GDM1 (cell line): ENCODE results near the gene COPG2.

Source experiments
- DNase-seq: peaks from one replicate; lab custom pipeline; 2025; lab: John Stamatoyannopoulos, UW

Gene COPG2

GRCh38 chr7:130494431-130494858 is 174.1 kb downstream of the COPG2 start:
- no peak for DNase-seq

- no peak for DNase-seq
These were observed 175.2 kb downstream of the COPG2 start for GRCh38 chr7:130493275-130493873.

DNA sequence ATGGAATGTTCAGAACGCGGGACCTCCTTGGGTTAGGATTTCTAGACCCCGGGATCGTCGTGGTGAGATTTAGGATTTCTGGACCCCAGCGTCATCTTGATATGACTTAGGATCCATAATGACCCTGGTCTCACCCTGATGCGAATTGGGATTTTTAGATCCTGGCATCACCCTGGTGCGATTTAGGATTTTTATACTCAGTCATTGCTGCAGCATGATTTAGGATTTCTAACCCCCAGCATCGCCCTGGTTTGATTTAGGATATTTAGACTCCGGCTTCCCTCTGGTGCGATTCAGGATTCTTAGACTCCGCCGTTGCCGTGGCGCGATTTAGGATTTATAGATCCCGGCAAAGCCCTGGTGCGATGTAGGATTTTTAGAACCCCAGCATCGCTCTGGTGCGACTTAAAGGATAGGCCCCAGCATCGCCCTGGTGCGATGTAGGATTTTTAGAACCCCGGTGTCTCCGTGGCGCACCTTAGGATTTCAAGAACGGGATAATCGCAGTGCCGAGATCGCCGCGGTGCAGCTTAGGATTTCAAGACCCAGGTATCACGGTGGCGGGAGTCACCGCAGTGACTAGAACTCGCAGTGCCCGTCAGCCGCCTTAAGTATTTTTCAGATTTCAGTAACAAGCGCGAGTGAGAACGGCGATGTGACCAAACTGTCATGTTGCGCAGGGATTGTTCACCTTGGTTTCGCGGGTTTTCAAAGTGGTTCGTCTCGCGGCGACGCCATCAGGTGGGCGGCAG is 175.8 kb downstream of the COPG2 start:
- DNase-seq = no peak

DNA sequence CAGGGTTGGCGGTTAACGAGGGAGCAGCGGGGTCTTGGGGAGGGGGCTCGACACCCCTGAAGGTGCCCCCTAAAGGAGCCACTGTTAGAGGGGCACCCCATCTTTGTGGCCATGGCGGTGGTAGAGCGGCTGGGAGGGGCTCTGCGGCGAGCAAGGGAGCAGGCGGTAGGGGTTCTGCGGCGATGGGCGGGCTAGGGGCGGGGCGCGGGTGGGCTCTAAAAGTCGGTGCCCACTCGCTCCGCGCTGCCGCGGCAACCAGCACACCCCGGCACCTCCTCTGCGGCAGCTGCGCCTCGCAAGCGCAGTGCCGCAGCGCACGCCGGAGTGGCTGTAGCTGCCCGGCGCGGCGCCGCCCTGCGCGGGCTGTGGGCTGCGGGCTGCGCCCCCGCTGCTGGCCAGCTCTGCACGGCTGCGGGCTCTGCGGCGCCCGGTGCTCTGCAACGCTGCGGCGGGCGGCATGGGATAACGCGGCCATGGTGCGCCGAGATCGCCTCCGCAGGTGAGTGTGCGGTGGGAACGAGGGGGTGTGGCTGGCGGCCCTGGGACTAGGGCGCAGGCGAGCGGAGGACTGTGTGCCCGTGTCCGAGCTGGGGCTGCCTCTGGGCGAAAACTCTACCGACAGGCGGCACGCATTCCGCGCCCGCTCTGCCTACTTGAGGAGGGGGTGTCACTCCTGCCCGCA is 176.6 kb downstream of the COPG2 start, which contains the start of gene MEST:
Gene MEST (plus strand): TSS at position 245 of the 682 bp plus-strand sequence. CDS start 229 bp downstream, at position 474.
- no peak for DNase-seq

DNA sequence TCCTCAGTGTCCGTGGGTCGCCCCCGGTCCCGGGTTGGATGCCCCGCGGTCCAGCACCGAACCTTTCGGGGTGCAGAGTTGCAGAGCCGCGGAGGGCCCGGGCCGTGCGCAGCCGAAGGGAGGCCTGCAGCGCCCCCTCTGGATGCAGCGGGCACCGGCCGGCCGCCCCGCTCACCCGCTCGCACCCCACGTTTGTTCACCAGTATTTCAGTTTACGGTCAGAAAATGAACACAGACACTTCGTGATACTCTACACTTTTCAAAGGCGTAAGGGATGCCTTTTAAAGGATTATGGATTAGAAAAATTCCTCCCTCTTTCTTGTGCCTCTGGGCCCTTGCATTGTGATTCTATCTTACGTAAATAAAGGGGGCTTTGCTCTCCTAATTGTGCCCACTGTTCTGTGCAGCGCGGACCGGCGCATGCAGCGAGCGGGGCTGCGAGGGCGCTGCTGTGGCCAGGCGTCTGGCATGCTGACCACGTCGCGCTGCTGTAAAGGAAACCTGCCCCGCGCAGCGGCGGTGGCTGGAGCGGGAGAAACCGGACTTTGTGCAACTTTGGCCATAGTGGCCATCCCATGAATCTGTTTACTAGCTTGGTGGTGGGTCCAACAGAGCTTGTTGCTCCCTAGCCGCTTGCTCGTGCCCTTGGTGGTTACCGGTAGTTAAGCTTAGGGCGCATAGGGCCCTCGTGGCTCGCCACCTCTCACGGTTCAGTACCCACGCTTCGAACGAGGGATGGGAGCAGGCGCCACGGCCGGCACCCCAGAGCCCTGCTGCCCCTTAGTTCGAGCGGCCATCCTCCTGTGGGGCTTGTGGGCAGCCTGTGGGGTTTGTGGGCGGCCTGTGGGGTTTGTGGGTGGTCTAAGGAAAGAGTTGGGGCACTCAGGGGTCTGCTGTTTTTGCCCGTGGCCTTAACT is 177.4 kb downstream of the COPG2 start:
- no peak for DNase-seq

DNA sequence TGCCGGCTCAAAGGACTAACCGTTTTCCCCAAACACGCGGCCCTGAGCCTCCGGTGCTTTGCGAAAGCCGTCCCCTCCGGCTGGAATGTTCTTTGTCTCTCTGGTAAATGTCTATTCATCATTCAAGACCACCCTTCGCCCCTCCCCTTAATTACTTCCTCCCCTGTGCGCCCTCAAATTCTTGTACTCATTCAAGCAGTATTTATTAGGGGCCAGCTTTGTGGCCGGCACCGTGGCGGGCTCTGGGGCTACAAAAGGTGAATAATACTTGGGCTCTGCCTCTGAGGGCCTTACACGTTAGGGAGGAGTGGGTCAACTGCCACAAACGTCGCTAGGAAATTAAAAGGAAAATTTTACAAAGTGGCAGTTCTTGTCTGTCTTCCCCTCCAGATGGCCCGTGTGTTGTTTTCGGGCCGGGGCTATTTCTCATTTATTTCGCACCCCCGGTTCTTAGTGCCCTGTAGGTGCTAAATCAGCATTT is 178.2 kb downstream of the COPG2 start:
- DNase-seq = no peak

DNA sequence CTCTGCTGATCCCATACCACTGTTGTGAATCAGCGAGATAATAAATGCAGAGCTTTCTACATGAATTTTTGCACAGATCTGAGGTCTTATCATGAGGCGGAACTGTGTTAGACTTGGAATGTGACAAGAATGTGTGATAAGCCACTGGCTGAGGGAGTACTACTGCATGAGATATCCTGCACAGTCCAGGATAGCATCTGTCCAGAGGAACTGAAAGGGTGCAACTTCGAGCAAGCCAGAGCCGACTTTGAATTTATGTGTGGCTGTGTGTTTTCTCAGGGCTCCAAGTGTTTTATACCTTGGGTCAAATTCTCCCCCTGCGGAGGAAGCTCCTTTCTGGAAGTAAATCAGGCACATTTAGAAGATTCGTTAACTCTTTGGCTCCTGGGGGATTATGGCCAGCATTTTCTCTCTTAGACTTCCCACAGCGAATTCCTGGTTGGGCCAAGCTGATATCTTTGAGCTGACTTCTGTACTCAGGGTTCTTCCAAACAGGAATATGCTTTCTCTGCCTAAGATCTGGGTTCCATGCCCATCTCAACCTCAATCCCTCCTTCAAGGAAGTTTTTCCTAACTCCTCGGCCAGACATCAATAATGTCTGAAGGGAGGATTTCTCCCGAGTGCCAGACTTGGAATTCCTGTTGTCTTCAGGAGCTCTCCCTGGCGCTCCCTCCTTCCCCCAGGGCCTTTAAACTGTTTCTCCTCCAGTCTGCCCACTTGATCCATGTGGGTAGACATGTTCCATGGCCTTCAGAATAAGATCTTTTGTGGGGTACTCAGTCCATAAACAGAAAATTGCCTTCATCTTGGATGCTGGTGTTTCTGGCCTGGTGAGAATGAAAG is 179.2 kb downstream of the COPG2 start:
- no peak for DNase-seq

- DNase-seq = no peak
These were observed 180.0 kb downstream of the COPG2 start for GRCh38 chr7:130488392-130489139.

GRCh38 chr7:130486954-130487436 is 181.6 kb downstream of the COPG2 start:
- DNase-seq = no peak

DNA sequence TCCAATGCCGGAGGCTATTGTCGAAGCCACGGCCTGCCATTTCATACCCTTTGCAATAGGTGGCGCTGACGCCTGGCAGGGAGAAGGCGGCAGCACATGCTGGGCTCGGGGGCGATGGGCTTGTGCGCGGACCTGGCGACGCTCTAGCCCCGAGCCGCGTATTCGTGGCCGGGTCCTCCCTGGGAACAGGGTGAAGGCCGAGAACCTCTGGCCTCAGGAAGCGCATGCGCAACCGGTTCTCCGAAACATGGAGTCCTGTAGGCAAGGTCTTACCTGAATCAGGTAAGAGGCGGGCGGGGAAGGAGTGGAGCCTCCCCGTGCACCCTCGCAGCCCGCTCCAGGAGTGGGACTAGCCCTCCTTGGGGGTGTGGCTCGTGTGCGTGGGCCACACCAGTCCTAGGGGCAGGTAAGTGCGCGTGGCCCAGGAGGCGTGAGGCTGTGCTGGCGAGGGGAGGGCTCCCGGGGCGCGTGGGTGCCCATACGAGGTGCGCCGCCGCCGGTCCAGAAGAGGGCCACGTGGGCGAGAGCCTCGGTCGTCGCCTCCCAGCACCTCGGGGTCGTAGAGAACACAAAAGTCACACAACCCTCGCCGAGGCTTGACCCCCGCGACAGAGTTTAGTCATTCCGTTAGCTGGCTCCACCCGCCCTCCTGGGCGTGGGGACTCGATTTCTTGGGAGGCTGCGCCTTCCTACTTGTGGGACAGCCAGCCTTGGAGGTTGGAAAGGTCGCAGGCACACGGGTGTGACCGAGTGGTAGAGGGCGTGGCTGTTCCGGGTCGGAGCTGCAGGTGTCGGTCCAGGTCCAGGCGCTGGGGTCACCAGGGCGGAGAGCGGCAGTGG is 182.2 kb downstream of the COPG2 start:
- no peak for DNase-seq

GRCh38 chr7:130485734-130486113 is 182.8 kb downstream of the COPG2 start:
- no peak for DNase-seq

DNA sequence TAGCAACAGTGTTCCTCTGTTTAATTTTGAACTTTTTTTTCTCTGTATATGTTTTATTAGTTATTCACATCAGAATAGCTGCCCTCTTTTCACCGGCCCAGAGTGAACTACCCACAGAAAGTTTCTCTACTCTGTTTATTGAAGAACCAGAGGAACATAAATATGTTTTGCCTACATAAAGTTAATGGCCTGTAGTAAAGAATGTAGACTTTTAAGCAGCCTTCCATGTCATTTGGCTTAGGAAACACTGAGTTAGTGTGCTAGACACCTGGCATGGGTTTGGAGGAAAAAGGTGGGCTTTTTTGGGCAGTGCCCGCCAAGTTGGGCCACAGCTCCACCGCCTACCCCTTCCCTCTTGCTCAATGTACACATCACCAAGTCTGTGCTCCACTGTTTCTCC is 185.5 kb downstream of the COPG2 start:
- no peak for DNase-seq

- no peak for DNase-seq
These were observed 186.7 kb downstream of the COPG2 start for GRCh38 chr7:130481898-130482297.

GRCh38 chr7:130479716-130480400 is 188.7 kb downstream of the COPG2 start:
- DNase-seq = no peak

DNA sequence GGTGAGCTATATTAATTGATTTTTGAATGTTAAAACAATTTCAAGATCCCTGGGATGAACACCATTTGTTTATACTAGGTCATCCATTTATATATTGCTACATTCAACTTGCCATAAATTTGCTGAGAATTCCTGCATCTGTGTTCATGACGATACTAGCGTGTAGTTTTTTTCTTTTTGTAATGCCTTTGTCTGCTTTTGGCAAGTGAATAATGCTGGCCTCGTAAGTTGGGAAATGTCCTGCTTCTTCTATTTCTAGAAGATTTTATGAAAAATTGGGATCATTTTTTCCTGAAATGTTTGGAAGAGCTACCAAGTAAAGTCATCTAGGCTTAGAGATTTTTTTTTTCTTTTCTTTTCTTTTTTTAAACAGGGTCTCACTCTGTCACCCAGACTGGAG is 189.6 kb downstream of the COPG2 start:
- no peak for DNase-seq

DNA sequence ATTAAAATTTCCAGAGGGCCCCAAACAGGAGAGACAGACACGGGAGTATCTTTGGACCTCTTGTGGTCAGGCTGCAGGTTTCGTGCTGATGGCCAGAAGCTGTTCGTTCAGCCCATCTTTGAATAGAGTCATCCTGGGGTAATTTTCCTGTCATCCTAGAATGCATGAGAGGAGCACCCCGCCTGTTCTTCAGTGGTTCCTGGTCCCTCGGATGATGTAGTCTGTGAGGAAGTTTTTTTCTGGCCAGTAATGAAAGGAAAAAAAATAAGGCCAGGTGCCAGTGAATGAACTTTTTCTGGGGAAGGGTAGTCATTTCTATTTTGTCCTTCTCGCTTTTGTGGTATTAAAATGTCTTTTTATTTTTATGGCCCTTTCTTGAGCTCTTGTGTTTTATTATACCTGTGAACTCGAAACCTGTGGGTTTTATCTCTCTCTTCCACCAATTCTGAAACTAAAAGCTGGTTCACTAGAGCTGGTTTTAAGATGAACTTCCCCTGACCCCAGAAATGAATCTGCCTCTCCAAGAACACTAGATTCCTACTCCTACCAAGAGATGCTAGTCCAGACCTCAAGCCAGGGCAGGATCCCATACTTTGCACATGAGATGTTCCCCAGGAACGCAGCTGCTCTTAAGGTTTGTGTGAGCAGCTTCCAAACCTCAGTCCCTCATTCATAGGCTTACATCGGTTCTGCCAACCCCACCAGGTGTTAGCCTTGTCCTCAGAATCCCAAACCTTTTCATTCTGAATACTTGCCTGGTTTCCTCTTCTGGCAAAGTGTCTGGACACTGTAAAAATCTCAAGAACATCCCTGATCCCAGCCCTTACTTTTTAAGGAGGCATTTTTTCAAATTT is 192.0 kb downstream of the COPG2 start:
- DNase-seq = no peak

GRCh38 chr7:130475776-130476175 is 192.8 kb downstream of the COPG2 start:
- DNase-seq = no peak

GRCh38 chr7:130473876-130474275 is 194.7 kb downstream of the COPG2 start:
- no peak for DNase-seq
